RWPE1 (cell line): Measurements from ENCODE around the gene CNFN.

ENCODE experiments used
- CTCF ChIA-PET: fragments of 350-600 bp; sonication (Branson Sonifier 250); formaldehyde crosslinking; extraction: SDS; loops from one replicate; lab custom pipeline; 2021; lab: Yijun Ruan, JAX
- POLR2A ChIA-PET: fragments of 400-600 bp; formaldehyde crosslinking; extraction: SDS; loops from one replicate; lab custom pipeline; 2020; ENCODE audit warnings: antibody characterized with exemption; ENCODE audit not compliant: low non-redundant PET; lab: Yijun Ruan, JAX
- DNase-seq: peaks from one replicate; pipeline ENCODE4 v3.0.0; 2012; ENCODE audit warnings: low spot score
- H3K27ac ChIP-seq: fragments of 450-650 bp; 2 replicates; pipeline ENCODE4 v1.5.1; 2017
- CTCF ChIP-seq: fragments of 450-650 bp; conservative IDR thresholded peaks from 2 replicates; pipeline ENCODE4 v1.5.1; 2017; ENCODE audit warnings: low read depth, mild to moderate bottlenecking

The CNFN gene

GRCh38 chr19:42428676-42429075 is 38.6 kb upstream of the CNFN start:
- POLR2A ChIA-PET, result interaction anchor here (0.6 kb wide), 1 partner anchor 993 kb away, joined by 4 read pairs; no protein-coding TSS in a partner anchor
- no peak for TF ChIP-seq CTCF
- DNase-seq, result no peak
- H3K27ac ChIP-seq, result no peak overlapping the region
- CTCF ChIA-PET, result interaction anchor here (0.7 to 1.4 kb wide), 2 partner anchors 10 to 115 kb away, joined by 3 to 6 read pairs; no protein-coding TSS in a partner anchor

- TF ChIP-seq CTCF, result no peak
- POLR2A ChIA-PET, result no interaction called here
- no peak for DNase-seq
- CTCF ChIA-PET, result interaction anchor here (1.4 kb wide), 1 partner anchor 11 kb away, joined by 3 read pairs; no protein-coding TSS in a partner anchor
- H3K27ac ChIP-seq, result no peak within 1 kb of the TSS
These were observed 37.2 kb upstream of the CNFN start, which contains the start of gene LIPE for GRCh38 chr19:42427313-42427712. LIPE (minus strand) TSS chr19:42427388; CDS start chr19:42427149, 239 bp downstream.

- no peak for TF ChIP-seq CTCF
- POLR2A ChIA-PET, result no interaction called here
- CTCF ChIA-PET, result no interaction called here
- no peak overlapping the region for H3K27ac ChIP-seq
- no peak for DNase-seq
These were observed 36.5 kb upstream of the CNFN start for GRCh38 chr19:42426643-42427042.

GRCh38 chr19:42424712-42425131 is 34.6 kb upstream of the CNFN start:
- CTCF ChIA-PET, result interaction anchor here (0.7 to 2.7 kb wide), 3 partner anchors 8 to 83 kb away, joined by 3 to 12 read pairs (median 3); no protein-coding TSS in a partner anchor
- H3K27ac ChIP-seq, result peak overlapping the region; percentile 79; the same call in 1 of the 2 replicates
- POLR2A ChIA-PET, result no interaction called here
- DNase-seq, result no peak
- TF ChIP-seq CTCF, result no peak

GRCh38 chr19:42424345-42424707 is 34.2 kb upstream of the CNFN start:
- no peak for TF ChIP-seq CTCF
- POLR2A ChIA-PET, result no interaction called here
- no peak for DNase-seq
- CTCF ChIA-PET, result interaction anchor here (0.7 to 2.7 kb wide), 4 partner anchors 9 to 83 kb away, joined by 3 to 12 read pairs (median 4); no protein-coding TSS in a partner anchor
- H3K27ac ChIP-seq, result peak overlapping the region; percentile 79

GRCh38 chr19:42423462-42424344 is 33.6 kb upstream of the CNFN start:
- H3K27ac ChIP-seq, result peak overlapping the region; percentile 79
- CTCF ChIA-PET, result interaction anchor here (0.5 to 2.7 kb wide), 4 partner anchors 9 to 40 kb away, joined by 3 to 12 read pairs (median 4); no protein-coding TSS in a partner anchor
- no peak for TF ChIP-seq CTCF
- POLR2A ChIA-PET, result no interaction called here
- peak; percentile 96 for DNase-seq
